ENCODE data around the gene CD58.

DNA sequence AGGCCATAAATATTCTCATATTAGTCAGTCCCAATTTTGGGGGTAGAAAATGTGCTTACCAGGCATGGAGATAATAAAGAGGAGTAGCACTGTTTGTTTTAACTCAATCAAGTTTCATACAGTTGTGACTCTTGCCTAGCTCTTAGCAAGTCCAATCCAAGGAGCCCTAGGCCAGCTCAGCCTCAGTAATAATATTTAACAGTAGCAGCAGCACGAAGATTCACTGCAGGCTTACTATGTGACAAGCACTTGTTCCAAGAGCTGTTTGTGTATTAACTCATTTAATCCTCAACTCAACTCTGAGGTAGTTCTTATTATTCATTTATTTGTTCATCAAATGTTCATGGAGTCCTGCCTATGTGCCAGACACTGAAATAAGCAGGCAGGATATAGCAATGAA is 12.3 kb downstream of the CD58 start:
- TF ChIP-seq, protein P1, sequence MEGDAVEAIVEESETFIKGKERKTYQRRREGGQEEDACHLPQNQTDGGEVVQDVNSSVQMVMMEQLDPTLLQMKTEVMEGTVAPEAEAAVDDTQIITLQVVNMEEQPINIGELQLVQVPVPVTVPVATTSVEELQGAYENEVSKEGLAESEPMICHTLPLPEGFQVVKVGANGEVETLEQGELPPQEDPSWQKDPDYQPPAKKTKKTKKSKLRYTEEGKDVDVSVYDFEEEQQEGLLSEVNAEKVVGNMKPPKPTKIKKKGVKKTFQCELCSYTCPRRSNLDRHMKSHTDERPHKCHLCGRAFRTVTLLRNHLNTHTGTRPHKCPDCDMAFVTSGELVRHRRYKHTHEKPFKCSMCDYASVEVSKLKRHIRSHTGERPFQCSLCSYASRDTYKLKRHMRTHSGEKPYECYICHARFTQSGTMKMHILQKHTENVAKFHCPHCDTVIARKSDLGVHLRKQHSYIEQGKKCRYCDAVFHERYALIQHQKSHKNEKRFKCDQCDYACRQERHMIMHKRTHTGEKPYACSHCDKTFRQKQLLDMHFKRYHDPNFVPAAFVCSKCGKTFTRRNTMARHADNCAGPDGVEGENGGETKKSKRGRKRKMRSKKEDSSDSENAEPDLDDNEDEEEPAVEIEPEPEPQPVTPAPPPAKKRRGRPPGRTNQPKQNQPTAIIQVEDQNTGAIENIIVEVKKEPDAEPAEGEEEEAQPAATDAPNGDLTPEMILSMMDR (conservative IDR thresholded peaks at IDR 0.05): no peak
- no peak for TF ChIP-seq EZH2 (IDR thresholded peaks at IDR 0.05; ENCODE audit: low read depth)
